ENCODE measurements around the gene GPRC6A.
A peak's percentile ranks its signal among the peaks of the same experiment; 100 is the strongest.

GPRC6A gene

GRCh38 chr6:116783852-116784251 is 45.0 kb downstream of the GPRC6A start:
- DNase-seq: no peak

GRCh38 chr6:116779573-116780164 is 49.2 kb downstream of the GPRC6A start:
- DNase-seq: peak; percentile 56

- no peak for DNase-seq
Observed at GRCh38 chr6:116773886-116774285, 55.0 kb downstream of the GPRC6A start.

- no peak for DNase-seq
Observed at GRCh38 chr6:116772450-116772849, 56.4 kb downstream of the GPRC6A start.

GRCh38 chr6:116767715-116768114 is 61.2 kb downstream of the GPRC6A start:
- no peak for DNase-seq

- DNase-seq: peak; percentile 92
Observed at GRCh38 chr6:116766506-116767176, 62.2 kb downstream of the GPRC6A start.

- peak; percentile 5 for DNase-seq
Observed at GRCh38 chr6:116764961-116765841, 63.7 kb downstream of the GPRC6A start, which contains the start of gene FAM162B. Gene FAM162B, minus strand, starts transcription at chr6:116765719. Its CDS starts 143 bp downstream, at chr6:116765576.

GRCh38 chr6:116764629-116764960 is 64.3 kb downstream of the GPRC6A start:
- no peak for DNase-seq

- DNase-seq: no peak
Observed at GRCh38 chr6:116763906-116764628, 64.8 kb downstream of the GPRC6A start.

- DNase-seq: no peak
Observed at GRCh38 chr6:116763048-116763447, 65.8 kb downstream of the GPRC6A start.

- DNase-seq: no peak
Observed at GRCh38 chr6:116762235-116762634, 66.6 kb downstream of the GPRC6A start.

GRCh38 chr6:116761779-116762178 is 67.1 kb downstream of the GPRC6A start:
- peak; percentile 69 for DNase-seq

GRCh38 chr6:116745176-116745575 is 83.7 kb downstream of the GPRC6A start:
- DNase-seq: no peak
